Astrocyte (in vitro differentiated cells and primary cell): ENCODE results near the gene OXSR1.

Source experiments
- EZH2 ChIP-seq: IDR thresholded peaks from 2 replicates; pipeline ENCODE4 v1.6.1; 2012; ENCODE audit warnings: mild to moderate bottlenecking, low read length, inconsistent platforms; ENCODE audit not compliant: insufficient read depth
- TF ChIP-seq, protein P1 (sequence below): IDR thresholded peaks from 2 replicates; pipeline ENCODE4 v1.5.1; 2011; ENCODE audit warnings: low read depth, mild to moderate bottlenecking, inconsistent platforms, low read length, moderate library complexity; ENCODE audit not compliant: insufficient read depth

GRCh38 chr3:38149708-38150107 is 15.6 kb upstream of the OXSR1 start:
- TF ChIP-seq, protein P1, sequence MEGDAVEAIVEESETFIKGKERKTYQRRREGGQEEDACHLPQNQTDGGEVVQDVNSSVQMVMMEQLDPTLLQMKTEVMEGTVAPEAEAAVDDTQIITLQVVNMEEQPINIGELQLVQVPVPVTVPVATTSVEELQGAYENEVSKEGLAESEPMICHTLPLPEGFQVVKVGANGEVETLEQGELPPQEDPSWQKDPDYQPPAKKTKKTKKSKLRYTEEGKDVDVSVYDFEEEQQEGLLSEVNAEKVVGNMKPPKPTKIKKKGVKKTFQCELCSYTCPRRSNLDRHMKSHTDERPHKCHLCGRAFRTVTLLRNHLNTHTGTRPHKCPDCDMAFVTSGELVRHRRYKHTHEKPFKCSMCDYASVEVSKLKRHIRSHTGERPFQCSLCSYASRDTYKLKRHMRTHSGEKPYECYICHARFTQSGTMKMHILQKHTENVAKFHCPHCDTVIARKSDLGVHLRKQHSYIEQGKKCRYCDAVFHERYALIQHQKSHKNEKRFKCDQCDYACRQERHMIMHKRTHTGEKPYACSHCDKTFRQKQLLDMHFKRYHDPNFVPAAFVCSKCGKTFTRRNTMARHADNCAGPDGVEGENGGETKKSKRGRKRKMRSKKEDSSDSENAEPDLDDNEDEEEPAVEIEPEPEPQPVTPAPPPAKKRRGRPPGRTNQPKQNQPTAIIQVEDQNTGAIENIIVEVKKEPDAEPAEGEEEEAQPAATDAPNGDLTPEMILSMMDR: no peak
- TF ChIP-seq EZH2: no peak
